Kidney (tissue), 14 donors: ENCODE data around the gene DEDD2. TPM values are rescaled to one million over a fixed set of nuclear protein-coding genes. Genes with fewer than 3 reads are reported as not detected.

ENCODE experiments used
- DNase-seq, 5 donors: peaks; one replicate each; pipeline ENCODE4 v3.0.0-alpha.2; 2013 to 2020
- FAIRE-seq: peaks from 2 replicates; lab custom pipeline; 2012; peaks lifted over from hg19 to GRCh38; lab: Jason Lieb, UNC
- H3K27ac ChIP-seq, 2 donors: one replicate each; pipeline ENCODE4 v1.7.0; 2013; ENCODE audit warnings: low read depth in 2 of 2, low read length in 2 of 2, inconsistent platforms in 1 of 2
- H3K27me3 ChIP-seq: one replicate; pipeline ENCODE4 v1.7.1; 2013; ENCODE audit warnings: low read length, inconsistent platforms; ENCODE audit not compliant: control insufficient read depth, insufficient read depth
- H3K36me3 ChIP-seq, 3 donors: one replicate each; pipeline versions ENCODE4 v1.7.0 to v1.7.1; 2013; ENCODE audit warnings: low read length in 3 of 3, control low read depth in 1 of 3, inconsistent platforms in 1 of 3; ENCODE audit not compliant: insufficient read depth in 3 of 3, control insufficient read depth in 2 of 3
- H3K4me1 ChIP-seq, 3 donors: one replicate each; pipeline versions ENCODE4 v1.7.0 to v1.7.1; 2013; ENCODE audit warnings: low read length in 3 of 3, inconsistent platforms in 1 of 3, low read depth in 1 of 3; ENCODE audit not compliant: control insufficient read depth in 2 of 3, insufficient read depth in 2 of 3
- H3K4me3 ChIP-seq, 3 donors: one replicate each; pipeline versions ENCODE4 v1.7.0 to v1.8.1; 2013; ENCODE audit warnings: low read length in 3 of 3, control low read depth in 1 of 3, inconsistent platforms in 1 of 3
- H3K9ac ChIP-seq, 3 donors: one replicate each; pipeline versions ENCODE4 v1.7.0 to v1.7.1; 2013; ENCODE audit warnings: low read length in 3 of 3, control low read depth in 1 of 3, inconsistent platforms in 1 of 3
- H3K9me3 ChIP-seq, 3 donors: one replicate each; pipeline versions ENCODE4 v1.7.0 to v1.7.1; 2013; ENCODE audit warnings: low read length in 3 of 3, control low read depth in 1 of 3, inconsistent platforms in 1 of 3; ENCODE audit not compliant: control insufficient read depth in 2 of 3, insufficient read depth in 1 of 3
- CTCF ChIP-seq: IDR thresholded peaks from 3 replicates; pipeline ENCODE4 v1.5.1; 2012; ENCODE audit warnings: mild to moderate bottlenecking, moderate library complexity, borderline replicate concordance; ENCODE audit not compliant: insufficient read depth; ENCODE audit errors: extremely low read depth
- intact Hi-C: fragments of 100-400 bp; cut with DNase I; formaldehyde crosslinking; loops from one replicate; pipeline ENCODE4 v1.11.1; 2022
- polyA plus RNA-seq: library from polyadenylated mRNA; stranded (reverse); fragments of 350-450 nt; fragmentation: Illumina TruSeq; extraction: RNeasy Lipid Tissue Mini Kit (QIAGEN cat#74804); gene quantifications from one replicate; pipeline ENCODE4 v1.2.3, GENCODE V29; 2014; ENCODE audit warnings: low read depth, low replicate concordance; ENCODE audit not compliant: insufficient read depth
- total RNA-seq: library from RNA; stranded (reverse); fragmentation: NEBNext Ultra II Directional; extraction: Animal tissue kit (Norgen Biotek cat#: 25700); gene quantifications from one replicate; pipeline ENCODE4 v1.2.1, GENCODE V29; 2021
- donor health status: control.
- donor health status: control.
- donor health status: control.
- donor health status: control.
- donor health status: control.
- donor health status: DM: yes; HTN: yes; CAD: no.
- donor health status: Normal renal cell carcinoma (clear cell type).

Gene DEDD2
- total and polyA plus RNA-seq, 2 donors from 2014 or later: 26.1 to 36.3 TPM

- FAIRE-seq: no peak
Observed at GRCh38 chr19:42214810-42215485, 2.5 kb downstream of the DEDD2 start.

GRCh38 chr19:42212886-42213285 lies 4.6 kb downstream of the DEDD2 start:
- no peaks in the 10 kb centered on the region for H3K9me3 ChIP-seq
- TF ChIP-seq CTCF: no peak
- DNase-seq: no peak
- H3K36me3 ChIP-seq: peaks cover 5 to 38% (median 26%) of the 10 kb centered on the region in 3 donors
- H3K9ac ChIP-seq: no peak overlapping the region
- FAIRE-seq: no peak
- no peak overlapping the region for H3K27ac ChIP-seq
- intact Hi-C loops: no loop called here
- no peaks in the 10 kb centered on the region for H3K27me3 ChIP-seq
- peaks cover 3 to 16% (median 15%) of the 10 kb centered on the region in 3 donors for H3K4me1 ChIP-seq
- no peak overlapping the region for H3K4me3 ChIP-seq

More at GRCh38 chr19:42214810-42215485, 2.5 kb downstream of the DEDD2 start:
- Histone ChIP-seq H3K36me3 (peaks cover under 1 to 19% (median 13%) of the 10 kb centered on the region in 3 donors), H3K27me3 (no peaks in the 10 kb centered on the region), H3K27ac (no peak overlapping the region), H3K4me1 (peaks cover 3 to 20% (median 19%) of the 10 kb centered on the region in 3 donors), H3K9me3 (no peaks in the 10 kb centered on the region), H3K9ac (no peak overlapping the region), H3K4me3 (no peak overlapping the region)
- intact Hi-C loops: no loop called here
- TF ChIP-seq CTCF: no peak
- DNase-seq: no peak

GRCh38 chr19:42208612-42209011 lies 8.9 kb downstream of the DEDD2 start:
- Histone ChIP-seq H3K4me1 (no peaks in the 10 kb centered on the region), H3K9me3 (no peaks in the 10 kb centered on the region), H3K36me3 (peaks cover 5 to 59% (median 40%) of the 10 kb centered on the region in 3 donors), H3K9ac (no peak overlapping the region), H3K27ac (no peak overlapping the region), H3K27me3 (no peaks in the 10 kb centered on the region), H3K4me3 (no peak overlapping the region)
- TF ChIP-seq CTCF: no peak
- intact Hi-C loops: no loop called here
- FAIRE-seq (no peak), DNase-seq (no peak)
